Glomerular visceral epithelial cell (primary cell): ENCODE data around the gene KCNIP3.

Source experiments
- DNase-seq: peaks from one replicate; pipeline ENCODE4 v3.0.0-alpha.2; 2016; ENCODE audit errors: extremely low spot score

The KCNIP3 gene

DNA sequence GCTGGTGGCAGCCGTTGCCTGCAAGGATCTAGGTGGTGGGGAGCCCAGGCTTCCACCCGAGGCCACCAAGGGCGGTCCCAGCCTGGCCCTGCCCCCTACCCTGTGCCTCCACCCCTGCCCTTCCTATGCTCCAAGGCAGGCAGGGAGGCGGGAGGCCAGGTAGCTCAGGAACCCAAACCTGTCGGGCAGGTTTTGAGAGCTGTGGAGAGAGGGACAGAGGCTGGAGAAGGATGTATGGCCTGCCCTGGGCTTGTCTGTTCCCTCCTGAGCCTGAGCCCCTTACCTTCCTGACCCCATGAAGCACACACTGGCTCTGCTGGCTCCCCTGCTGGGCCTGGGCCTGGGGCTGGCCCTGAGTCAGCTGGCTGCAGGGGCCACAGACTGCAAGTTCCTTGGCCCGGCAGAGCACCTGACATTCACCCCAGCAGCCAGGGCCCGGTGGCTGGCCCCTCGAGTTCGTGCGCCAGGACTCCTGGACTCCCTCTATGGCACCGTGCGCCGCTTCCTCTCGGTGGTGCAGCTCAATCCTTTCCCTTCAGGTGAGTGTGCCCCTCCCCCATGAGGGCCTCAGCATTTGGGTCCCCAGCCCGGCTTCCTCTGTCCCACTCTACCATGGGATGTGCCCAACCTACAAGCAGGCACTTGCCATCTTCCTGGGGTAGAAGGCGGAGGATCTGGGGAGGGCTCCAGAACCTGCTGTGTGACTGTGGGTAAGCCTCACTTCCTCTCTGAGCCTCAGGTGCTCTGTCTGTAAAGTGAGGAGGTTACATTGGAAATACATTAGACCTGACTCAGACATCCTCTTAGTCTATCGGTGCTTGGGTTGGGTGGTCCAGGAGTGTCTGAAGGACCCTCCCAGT lies 22.6 kb upstream of the KCNIP3 start, which contains the start of gene PROM2:
Gene PROM2 (plus strand): TSS at position 159 of the 860 bp plus-strand sequence. CDS start 137 bp downstream, at position 296.
- no peak for DNase-seq

DNA sequence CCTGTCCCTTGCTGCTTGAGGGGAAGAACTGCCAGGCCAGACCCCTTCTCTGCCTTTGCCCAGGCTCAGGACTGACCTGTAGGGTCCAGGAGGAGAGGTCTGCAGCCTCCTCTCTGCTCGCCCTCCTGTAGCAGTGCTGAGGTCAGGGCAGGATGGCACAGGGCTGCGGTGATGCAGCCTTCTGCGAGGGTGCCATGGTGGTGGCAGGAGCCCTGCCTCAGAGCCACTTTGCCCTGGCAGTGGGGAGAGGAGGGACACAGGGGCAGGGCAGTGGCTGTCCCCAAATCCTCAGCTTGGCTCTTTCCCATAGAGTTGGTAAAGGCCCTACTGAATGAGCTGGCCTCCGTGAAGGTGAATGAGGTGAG lies 22.0 kb upstream of the KCNIP3 start:
- no peak for DNase-seq

DNA sequence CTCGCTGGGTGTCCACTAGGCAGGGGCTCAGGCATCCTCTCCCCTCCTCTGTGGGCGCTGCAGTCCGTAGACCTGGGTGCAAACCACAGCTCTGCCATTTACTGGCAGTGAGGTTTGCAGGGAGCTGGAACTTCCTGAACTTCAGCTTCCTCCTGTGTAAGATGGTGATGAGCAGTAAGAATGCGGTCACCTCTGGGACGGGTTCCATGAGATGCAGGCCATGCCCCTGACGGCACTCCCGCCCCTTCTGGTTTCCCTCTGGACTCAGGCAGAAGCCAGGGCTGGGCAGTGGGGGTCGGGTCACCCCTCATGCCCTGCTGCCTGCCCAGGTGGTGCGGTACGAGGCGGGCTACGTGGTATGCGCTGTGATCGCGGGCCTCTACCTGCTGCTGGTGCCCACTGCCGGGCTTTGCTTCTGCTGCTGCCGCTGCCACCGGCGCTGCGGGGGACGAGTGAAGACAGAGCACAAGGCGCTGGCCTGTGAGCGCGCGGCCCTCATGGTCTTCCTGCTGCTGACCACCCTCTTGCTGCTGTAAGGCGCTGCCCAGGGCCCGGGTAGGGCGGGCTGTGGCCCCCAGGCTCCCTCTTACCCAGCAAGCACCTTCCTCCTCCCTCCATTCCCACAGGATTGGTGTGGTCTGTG lies 21.4 kb upstream of the KCNIP3 start:
- DNase-seq: no peak

DNA sequence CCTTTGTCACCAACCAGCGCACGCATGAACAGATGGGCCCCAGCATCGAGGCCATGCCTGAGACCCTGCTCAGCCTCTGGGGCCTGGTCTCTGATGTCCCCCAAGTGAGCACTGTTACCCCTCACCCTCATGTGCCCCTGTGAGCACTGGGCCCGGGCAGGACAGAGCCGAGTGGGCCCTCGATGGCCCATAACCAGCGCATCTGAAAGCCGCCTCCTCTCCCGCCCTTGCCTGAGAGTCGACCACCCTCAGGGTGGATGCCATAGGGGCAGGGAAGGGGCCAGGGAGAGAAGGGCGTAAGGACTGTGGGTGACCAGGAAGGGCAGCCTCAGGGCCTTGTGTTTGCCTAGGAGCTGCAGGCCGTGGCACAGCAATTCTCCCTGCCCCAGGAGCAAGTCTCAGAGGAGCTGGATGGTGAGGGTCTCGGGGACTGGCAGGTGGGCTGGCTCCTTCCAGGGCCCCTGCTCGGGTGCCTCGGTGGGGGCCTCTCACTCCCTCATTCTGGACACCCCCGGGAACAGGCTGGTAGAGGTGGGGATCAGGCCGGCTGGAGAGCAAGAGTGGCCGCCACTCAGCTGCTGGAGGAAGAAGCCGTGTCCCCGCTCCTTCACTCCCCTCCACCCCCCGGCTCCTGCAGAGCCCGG lies 20.8 kb upstream of the KCNIP3 start:
- DNase-seq: no peak

DNA sequence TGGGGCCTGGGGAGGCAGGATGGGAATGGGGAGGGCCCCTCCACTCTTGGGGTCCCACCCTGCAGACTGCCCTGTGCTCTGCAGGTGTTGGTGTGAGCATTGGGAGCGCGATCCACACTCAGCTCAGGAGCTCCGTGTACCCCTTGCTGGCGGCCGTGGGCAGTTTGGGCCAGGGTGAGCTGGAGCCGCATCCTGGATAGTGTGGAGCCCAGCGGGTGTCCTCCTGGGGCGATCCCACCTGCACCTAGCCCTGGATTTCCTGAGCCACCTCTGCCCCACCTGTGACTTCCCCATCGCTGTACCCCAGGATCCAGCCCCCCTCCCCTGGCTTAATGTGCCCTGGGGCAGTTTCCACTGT lies 20.3 kb upstream of the KCNIP3 start:
- no peak for DNase-seq

DNA sequence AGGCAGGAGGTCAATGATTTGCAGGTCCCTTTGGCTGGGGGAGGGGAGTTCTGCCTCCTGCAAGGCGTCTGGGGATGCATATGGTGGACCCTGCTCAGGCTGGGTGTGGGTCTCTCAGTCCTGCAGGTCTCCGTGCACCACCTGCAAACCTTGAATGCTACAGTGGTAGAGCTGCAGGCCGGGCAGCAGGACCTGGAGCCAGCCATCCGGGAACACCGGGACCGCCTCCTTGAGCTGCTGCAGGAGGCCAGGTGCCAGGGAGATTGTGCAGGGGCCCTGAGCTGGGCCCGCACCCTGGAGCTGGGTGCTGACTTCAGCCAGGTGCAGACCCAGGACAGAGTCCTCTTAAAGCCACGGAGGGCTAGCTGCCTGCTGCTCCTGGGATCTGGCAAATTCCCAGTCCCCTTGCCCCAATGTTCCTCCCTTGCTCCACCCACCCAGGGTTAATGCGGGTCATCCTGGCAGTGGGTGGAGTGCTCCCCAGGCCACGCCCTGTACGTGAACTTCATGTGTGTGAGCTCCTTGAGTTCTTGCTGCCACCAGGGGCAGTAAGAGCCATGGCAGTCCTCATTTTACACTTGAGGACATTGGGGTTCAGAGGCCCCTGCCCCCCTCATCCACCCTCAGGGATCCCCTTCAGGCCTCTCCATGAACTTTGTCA lies 19.8 kb upstream of the KCNIP3 start:
- DNase-seq: no peak

DNA sequence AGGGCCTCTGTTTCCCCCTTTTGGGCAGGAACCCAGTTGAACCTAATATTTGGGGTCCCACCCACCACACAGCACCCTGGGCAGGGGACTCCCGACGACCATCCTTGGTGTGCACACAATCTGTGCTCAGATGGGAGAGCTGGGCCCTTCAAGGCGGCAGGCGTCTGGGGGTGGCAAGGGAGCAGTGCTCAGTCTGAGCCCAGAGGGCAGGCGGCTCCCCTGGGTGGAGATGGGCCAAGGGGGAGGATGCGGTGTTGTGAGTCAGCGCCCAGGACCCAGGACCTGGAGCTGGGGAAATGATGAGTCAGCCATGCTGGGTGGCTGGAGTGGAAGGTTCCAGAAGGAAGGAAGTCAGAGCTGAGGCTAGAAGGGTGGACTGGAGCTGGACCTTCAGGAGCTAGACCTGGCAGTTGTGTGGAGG lies 19.1 kb upstream of the KCNIP3 start:
- DNase-seq: peak; percentile 79

DNA sequence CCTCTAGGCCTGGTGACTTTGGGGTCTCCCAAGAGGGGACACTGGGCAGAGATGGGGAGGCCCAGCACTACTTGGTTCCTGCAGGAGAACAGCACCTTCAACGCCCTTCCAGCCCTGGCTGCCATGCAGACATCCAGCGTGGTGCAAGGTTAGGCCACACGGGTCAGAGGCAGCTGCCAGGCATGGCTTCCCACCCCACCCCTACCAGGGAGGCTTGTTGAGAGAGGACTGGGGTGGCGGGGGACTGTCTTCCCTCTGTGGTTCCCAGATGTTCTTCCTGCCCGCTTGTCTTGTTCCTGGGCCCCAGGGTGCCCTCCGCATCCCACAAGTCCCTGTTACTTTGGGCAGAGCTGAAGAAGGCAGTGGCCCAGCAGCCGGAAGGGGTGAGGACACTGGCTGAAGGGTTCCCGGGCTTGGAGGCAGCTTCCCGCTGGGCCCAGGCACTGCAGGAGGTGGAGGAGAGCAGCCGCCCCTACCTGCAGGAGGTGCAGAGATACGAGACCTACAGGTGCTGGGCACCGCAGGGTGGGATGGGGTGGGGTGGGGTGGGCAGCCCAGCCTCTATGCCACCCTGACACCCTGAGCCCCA lies 18.4 kb upstream of the KCNIP3 start:
- no peak for DNase-seq

DNA sequence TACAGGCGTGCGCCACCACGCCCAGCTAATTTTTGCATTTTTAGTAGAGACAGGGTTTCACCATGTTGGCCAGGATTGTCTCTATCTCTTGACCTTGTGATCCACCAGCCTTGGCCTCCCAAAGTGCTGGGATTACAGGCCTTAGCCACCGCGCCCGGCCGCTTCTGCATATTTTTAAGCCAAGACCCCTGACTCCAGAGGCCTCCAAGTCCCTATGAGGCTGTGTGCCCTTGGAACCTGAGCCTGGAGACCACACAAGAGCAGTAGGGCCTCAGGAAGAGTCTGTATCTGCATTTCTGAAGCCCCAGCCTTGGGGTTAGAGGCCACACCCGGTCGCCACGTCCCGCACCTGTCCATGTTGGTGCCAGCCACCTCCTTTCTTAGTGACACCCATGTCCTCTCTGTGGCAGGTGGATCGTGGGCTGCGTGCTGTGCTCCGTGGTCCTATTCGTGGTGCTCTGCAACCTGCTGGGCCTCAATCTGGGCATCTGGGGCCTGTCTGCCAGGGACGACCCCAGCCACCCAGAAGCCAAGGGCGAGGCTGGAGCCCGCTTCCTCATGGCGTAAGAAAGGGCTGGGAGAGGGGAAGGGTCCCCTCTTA lies 17.6 kb upstream of the KCNIP3 start:
- DNase-seq: no peak

DNA sequence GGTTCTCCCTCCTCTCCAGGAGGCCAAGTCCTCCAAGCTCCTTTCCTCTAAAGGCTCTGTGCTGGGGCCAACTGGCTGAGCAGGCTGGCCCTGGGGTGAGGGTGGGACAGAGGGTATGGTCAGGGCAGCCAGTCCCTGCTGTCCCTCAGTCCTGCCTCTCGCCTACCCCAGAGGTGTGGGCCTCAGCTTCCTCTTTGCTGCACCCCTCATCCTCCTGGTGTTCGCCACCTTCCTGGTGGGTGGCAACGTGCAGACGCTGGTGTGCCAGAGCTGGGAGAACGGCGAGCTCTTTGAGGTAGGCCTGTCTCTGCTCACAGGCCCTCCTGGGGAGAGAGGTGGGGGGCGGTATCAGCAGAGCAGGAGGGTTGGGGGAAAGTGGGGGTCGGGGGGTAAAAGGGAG lies 16.1 kb upstream of the KCNIP3 start:
- no peak for DNase-seq

DNA sequence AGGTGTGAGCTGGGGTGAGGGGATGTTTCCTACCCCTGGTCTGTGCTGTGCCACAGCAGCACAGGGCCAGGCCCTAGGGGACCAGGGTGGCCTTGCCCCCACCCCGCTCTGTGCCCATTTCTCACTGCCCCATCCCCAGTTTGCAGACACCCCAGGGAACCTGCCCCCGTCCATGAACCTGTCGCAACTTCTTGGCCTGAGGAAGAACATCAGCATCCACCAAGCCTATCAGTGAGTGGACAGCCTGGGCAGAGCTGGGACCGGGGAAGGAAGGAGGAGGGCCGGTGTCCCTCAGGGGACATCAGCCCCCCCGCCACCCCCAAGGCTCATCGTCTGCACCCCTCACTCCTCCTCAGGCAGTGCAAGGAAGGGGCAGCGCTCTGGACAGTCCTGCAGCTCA lies 15.4 kb upstream of the KCNIP3 start:
- DNase-seq: no peak

DNA sequence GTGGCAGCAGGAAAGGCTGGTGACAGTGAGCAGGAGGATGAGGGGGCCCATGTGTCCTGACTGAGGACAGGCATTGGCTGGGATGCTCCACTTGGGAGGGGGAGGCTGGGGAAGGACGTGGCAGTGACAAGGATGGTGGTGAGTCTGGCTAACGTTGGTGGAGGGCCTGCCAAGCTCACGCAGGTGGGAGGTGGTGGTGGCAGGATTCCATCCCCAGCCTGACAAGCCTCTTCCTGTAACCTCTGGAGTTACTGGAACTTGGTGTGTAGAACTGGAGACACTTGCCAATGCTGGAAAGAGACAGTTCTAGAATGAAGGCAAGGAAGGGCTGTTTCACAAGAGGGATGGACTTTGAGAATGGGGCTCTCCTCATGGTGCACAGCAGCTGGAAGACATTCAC lies 14.7 kb upstream of the KCNIP3 start:
- no peak for DNase-seq

DNA sequence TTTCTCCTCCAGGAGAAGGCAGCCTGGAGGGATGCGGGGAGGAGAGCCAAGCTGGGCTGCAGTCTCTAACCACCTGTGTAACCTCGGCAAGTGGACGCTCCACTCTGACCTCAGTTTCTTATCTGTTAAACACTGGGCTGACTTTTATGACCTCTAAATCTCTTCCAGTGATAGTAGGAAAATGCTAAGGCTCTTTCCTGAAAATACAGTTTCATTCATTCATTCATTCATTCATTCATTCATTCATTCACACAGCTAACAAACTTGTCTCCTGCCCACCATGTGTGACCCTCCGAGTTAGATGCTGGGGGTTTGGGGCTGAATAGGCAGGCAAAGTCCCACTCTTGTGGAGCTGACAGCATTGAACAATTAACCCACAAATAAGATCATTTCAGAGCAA lies 13.6 kb upstream of the KCNIP3 start:
- no peak for DNase-seq

DNA sequence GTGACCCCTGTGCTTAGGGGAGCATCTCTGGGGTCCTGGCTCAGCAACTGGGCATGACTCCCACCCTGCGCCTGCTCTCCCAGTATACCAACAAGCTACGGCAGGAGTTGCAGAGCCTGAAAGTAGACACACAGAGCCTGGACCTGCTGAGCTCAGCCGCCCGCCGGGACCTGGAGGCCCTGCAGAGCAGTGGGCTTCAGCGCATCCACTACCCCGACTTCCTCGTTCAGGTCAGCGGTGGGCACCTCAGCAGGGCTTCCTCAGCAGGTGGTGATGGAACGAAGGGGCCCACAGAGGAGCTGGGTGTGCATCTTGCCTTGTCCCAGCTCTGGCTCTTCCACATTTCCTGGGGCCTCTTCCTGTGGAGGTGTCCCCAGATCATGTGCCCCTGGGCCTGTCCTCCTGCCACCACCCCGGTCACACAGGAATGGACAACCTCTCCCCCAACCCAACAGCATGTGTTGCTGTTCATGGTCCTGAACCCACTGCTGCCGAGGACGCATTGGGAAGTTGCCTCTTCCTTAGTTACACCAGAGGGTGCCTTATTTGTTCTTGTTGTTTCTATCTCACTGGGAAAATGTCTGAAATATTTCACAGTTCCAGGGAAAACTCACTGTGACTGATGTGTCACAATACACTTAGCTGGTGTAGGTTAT lies 12.1 kb upstream of the KCNIP3 start:
- no peak for DNase-seq

DNA sequence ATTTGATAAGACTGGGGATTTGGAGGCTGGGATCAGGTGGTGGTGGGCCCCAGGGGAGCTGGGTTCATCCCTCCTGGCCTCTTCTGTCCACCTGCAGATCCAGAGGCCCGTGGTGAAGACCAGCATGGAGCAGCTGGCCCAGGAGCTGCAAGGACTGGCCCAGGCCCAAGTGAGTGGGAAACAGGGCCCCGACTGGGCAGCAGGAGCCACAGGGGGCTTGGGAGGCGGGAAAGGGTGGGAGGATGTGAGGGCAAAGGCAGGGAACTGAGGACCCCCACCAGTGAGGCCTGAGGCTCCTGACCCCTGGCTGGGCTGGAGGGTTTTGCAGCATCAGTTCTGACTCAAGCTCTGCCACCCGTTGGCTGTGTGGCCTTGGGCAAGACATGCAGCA lies 11.6 kb upstream of the KCNIP3 start:
- no peak for DNase-seq

DNA sequence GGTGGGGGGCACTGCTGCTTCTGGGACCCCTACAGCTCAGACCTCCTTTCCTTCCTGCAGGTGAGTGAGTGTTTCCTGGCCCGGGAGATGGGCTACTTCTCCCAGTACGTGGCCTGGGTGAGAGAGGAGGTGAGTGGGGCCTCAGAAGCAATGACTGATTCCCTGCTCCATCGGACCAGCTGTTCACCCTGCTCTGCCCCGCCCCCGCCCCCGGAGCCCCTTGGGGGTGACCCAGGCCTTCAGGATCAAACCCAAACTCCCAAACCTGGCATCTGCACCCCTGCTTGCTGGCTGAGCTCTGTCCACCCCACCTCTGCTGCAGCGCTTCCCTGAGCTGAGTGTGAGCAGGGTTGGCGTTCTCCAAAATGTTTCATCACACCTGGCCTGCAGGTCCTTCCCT lies 9.8 kb upstream of the KCNIP3 start:
- DNase-seq: no peak

DNA sequence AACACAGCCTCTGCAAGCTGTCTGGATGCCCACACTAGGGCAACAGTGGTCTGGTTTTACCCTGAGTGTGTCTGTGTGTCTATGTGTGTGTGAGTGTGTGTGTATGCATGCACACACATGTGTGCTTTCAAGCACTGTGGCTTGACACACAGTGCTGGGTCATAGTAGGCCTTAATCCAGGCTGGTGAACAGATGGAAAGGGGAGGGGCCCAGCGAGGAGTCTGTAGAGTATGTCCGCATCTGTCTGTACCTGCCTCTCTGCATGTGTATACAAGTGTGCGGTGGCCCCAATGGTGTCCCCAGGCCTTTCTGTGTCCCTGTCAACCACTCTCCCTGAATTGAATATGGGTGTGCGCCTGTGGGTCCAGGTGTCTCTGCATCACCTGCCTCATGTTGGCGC lies 9.3 kb upstream of the KCNIP3 start:
- no peak for DNase-seq

DNA sequence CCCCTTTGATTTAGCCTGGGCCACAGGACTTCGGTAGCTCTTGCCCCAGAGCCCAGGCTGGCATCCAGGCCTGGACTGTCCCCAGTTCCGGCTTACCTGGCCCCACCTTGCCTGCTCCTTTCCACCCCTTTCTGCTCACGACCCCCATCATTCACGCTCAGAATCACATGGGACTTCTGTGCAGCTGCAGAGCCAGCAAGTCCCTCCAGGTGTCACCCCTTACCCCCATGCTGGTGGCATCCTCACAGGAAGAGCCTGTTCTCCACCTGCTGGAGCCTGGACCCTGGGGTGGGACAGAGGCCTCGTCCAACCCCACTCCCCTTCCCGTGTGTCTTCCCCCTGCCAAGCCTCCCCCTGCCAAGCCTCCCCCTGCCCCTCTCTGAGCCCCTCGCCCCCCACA lies 7.9 kb upstream of the KCNIP3 start:
- DNase-seq: no peak

DNA sequence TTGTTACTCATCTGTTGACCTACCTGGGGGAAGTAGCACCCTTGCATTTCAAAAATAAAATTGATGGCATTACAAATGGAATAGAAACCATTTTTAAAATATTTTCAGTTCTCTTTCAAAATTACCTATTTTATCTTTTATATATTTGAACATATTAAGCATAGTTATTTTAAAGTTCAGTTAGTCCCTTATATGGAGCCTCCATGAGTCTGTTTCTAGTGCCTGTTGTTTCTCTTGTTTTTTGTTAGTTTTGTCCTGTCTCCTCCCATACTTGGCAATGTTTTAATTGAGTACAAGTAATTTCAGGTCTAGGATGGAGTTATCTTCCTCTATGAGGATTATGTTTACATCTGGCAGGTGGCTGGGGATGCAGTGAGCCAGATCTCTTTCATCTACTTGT lies 5.9 kb upstream of the KCNIP3 start:
- DNase-seq: no peak

DNA sequence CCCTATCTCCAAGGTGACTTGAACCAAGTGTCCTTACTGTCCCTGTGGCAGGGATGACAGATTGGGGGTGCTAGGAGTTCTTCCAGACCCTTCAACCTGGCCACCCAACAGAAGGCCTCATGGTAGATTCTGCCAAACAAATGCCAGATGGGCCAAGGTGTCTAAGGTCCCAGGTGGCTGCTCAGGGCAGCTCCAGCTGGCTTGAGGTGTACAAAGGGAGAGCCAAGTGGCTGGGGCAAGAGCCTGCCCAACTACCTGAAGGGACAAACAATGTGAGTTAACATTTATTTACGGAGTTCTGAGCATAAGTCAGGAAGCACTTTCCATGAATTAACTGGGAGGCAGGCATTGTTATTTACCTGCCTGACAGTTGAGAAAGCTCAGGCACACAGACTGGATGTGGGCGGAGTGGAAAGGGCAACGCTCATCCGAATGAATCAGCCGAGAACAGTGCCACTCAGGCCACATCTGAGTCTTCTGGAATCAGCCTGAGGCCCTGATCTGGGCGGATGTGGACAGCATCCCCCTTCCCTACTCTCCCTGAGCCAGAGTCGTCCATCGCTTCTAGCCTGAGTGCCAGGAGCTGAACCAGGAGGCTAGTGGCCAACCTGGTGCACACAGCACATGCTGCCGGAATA lies 4.4 kb upstream of the KCNIP3 start:
- no peak for DNase-seq
